Measurements from ENCODE around the gene AXL. TPM values are rescaled to one million over a fixed set of nuclear protein-coding genes. Genes with fewer than 3 reads are reported as not detected.

Gene AXL
- total and polyA plus RNA-seq, 2 of the 8 experiments (the other 6 are each of a cell fraction or from before 2014, with no cell fraction given), result 35.3 to 51.0 TPM

DNA sequence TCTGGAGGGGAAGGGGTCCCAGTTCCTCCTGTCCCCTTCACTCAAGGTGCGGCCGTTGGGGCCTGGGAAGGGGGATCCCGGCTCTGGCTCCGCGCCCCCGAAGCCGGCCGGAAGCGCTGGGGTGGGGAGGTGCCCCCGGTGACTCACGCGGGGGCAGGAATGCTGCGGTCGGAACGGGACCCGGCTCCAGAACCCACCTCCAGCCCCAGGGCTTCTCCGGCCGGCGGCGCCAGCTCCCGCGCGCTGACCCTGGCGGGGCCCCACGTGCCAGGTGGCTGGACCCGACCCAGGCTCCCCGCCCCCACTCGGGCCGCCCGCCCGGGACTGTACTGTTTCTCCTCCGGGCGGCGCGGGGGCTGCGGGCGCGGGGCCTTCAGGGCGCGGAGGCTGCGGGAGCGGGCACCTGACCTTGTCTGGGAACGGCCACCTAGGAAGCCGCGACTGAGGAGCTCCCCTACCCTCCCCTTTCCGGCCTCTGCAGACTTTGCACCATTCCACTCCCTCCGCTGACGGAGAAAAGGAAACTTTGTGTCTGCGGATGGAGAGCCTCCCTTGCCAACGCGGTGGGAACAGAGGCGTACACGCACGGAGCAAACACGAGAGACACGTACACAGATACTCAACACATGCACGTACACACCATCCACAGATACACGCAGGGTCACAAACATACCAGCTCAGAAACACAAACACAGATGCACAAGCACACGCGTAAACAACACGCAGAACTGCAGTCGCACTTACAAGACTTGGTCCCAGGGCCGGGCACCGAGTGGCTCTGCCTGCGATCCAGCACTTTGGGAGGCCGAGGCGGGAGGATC lies 7.2 kb downstream of the AXL start:
- peak overlapping the region; percentile 100 for H2BK12ac ChIP-seq (ENCODE audit: low read depth, low read length)
- POLR2A ChIA-PET (ENCODE audit: partially characterized antibody), result interaction anchor here (0.8 to 4.7 kb wide), 16 partner anchors 9 to 535 kb away, joined by 3 to 66 read pairs (median 4); partner anchors contain the start of gene HNRNPUL1
- CTCF ChIA-PET (ENCODE audit: partially characterized antibody), result interaction anchor here (0.5 to 1.5 kb wide), 8 partner anchors 16 to 337 kb away, joined by 3 to 6 read pairs (median 3); partner anchors contain the start of gene HNRNPUL1
- H3K14ac ChIP-seq (ENCODE audit: insufficient read length), result peak overlapping the region; percentile 0
- H3K4me1 ChIP-seq (replicated peaks in 1 of 4; ENCODE audit: control insufficient read depth in 3 of 4, insufficient read depth in 4 of 4, low read length in 3 of 4), result peaks cover 8 to 26% (median 17%) of the 10 kb centered on the region in 4 experiments
- H2AFZ ChIP-seq (ENCODE audit: low read length), result no peak overlapping the region
- H3K18ac ChIP-seq (ENCODE audit: extremely low read depth, low read length), result peak overlapping the region; percentile 88
- peak overlapping the region; percentile 96 for H2AK5ac ChIP-seq (ENCODE audit: low read depth, low read length)
- peaks cover 16% of the 10 kb centered on the region for H3K23me2 ChIP-seq (ENCODE audit: low read depth, low read length)
- H3K27me3 ChIP-seq (replicated peaks in 1 of 4; ENCODE audit: control insufficient read depth in 3 of 4, extremely low read depth in 1 of 4, insufficient read depth in 3 of 4, low read length in 3 of 4), result no peaks in the 10 kb centered on the region
- peak overlapping the region; percentile 54 for H3K27ac ChIP-seq (ENCODE audit: low read depth, low read length)
- H2BK20ac ChIP-seq (ENCODE audit: low read length), result peak overlapping the region; percentile 92; the same call in 1 of the 2 replicates
- peaks cover 0 to 4% of the 10 kb centered on the region in 2 experiments; a peak in 1 of 4 replicates for H3K79me2 ChIP-seq (ENCODE audit: control insufficient read depth in 1 of 2, insufficient read depth in 2 of 2, low read length in 2 of 2)
- peaks cover 0 to 11% of the 10 kb centered on the region in 2 experiments for H4K20me1 ChIP-seq (replicated peaks in 1 of 2; ENCODE audit: control insufficient read depth in 1 of 2, insufficient read depth in 2 of 2, low read length in 2 of 2)
- H3K4ac ChIP-seq (replicated peaks; ENCODE audit: insufficient read length, low read depth, low read length), result peak overlapping the region; percentile 100
- no peak for FAIRE-seq
- H3K36me3 ChIP-seq (ENCODE audit: control insufficient read depth in 2 of 4, insufficient read depth in 4 of 4, low read length in 3 of 4), result peaks cover 0 to 21% (median 3%) of the 10 kb centered on the region in 4 experiments; a peak in 4 of 8 replicates
- H2BK5ac ChIP-seq (ENCODE audit: low read depth, low read length), result peak overlapping the region; percentile 85
- H3K9ac ChIP-seq (replicated peaks in 1 of 4; ENCODE audit: extremely low read depth in 1 of 4, low read depth in 3 of 4, low read length in 3 of 4), result peak overlapping the region in 3 of 4 experiments; percentile 54 to 64 (median 58); a peak in 5 of 7 replicates
- WGBS, 2 experiments (ENCODE audit: extremely low coverage in 1 of 2, insufficient coverage in 1 of 2, insufficient read length in 1 of 2, insufficient replicate concordance in 2 of 2, low coverage in 1 of 2, low lambda C conversion rate in 2 of 2, missing lambda C conversion rate in 1 of 2), result 32% methylated on average over 43 of the region's 67 CpGs; no CpG with 5 or more reads in 1 of the 2 experiments
- peak in 1 of 2 experiments; percentile 79 for DNase-seq (ENCODE audit: low read depth in 1 of 2, low spot score in 2 of 2)
- peak overlapping the region; percentile 89 for H4K8ac ChIP-seq (ENCODE audit: extremely low read depth, insufficient read depth, low read length)
- H2BK15ac ChIP-seq (ENCODE audit: low read length), result peak overlapping the region; percentile 99
- peak overlapping the region; percentile 98 for H4K91ac ChIP-seq (replicated peaks; ENCODE audit: insufficient read length, low read length)
- H3K9me3 ChIP-seq (ENCODE audit: insufficient read depth in 2 of 2, low read depth in 1 of 2, low read length in 1 of 2), result no peaks in the 10 kb centered on the region
- no peak overlapping the region for H3K56ac ChIP-seq (replicated peaks; ENCODE audit: insufficient read length, low read depth, low read length)
- H4K5ac ChIP-seq (ENCODE audit: insufficient read length, low read depth, low read length), result peak overlapping the region; percentile 63
- H3K4me3 ChIP-seq (ENCODE audit: extremely low read depth in 1 of 4, insufficient read depth in 2 of 4, low read depth in 3 of 4, low read length in 4 of 4), result peak overlapping the region; percentile 24 to 56 (median 38)
- peak overlapping the region; percentile 97 for H2BK120ac ChIP-seq (replicated peaks; ENCODE audit: low read depth, low read length)
- peaks cover 11% of the 10 kb centered on the region for H3K79me1 ChIP-seq (ENCODE audit: low read depth, low read length)
- H3K23ac ChIP-seq (ENCODE audit: insufficient read length), result no peak overlapping the region
- peak overlapping the region; percentile 71 to 93 for H3K4me2 ChIP-seq (ENCODE audit: insufficient read depth in 1 of 2, low read depth in 2 of 2, low read length in 2 of 2)
- TF ChIP-seq CHD1 (IDR thresholded peaks at IDR 0.05; ENCODE audit: low read depth, low read length), result no peak
- no peak for TF ChIP-seq CEBPB (IDR thresholded peaks at IDR 0.05; ENCODE audit: low read depth, low read length)
- no peak for TF ChIP-seq EP300 (IDR thresholded peaks at IDR 0.05; ENCODE audit: borderline replicate concordance in 1 of 2, low read depth in 2 of 2, low read length in 2 of 2)
- no peak for TF ChIP-seq GTF2F1 (IDR thresholded peaks at IDR 0.05; ENCODE audit: borderline replicate concordance, low read depth, low read length)
- TF ChIP-seq KDM5A (IDR thresholded peaks at IDR 0.05; ENCODE audit: low read length), result no peak
- TF ChIP-seq JUND (IDR thresholded peaks at IDR 0.05; ENCODE audit: low read length), result peak; percentile 89
- TF ChIP-seq, protein P1, sequence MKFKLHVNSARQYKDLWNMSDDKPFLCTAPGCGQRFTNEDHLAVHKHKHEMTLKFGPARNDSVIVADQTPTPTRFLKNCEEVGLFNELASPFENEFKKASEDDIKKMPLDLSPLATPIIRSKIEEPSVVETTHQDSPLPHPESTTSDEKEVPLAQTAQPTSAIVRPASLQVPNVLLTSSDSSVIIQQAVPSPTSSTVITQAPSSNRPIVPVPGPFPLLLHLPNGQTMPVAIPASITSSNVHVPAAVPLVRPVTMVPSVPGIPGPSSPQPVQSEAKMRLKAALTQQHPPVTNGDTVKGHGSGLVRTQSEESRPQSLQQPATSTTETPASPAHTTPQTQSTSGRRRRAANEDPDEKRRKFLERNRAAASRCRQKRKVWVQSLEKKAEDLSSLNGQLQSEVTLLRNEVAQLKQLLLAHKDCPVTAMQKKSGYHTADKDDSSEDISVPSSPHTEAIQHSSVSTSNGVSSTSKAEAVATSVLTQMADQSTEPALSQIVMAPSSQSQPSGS (IDR thresholded peaks at IDR 0.05; ENCODE audit: low read length), result no peak
- TF ChIP-seq RNF2 (IDR thresholded peaks at IDR 0.05; ENCODE audit: borderline replicate concordance, low read depth, low read length, missing control alignments, poor library complexity, severe bottlenecking), result no peak

Data from H1 (cell line).